ENCODE measurements around the gene METAP1. TPM values are rescaled to one million over a fixed set of nuclear protein-coding genes. Genes with fewer than 3 reads are reported as not detected.
"Not testable (repeated sequence)": the region's sequence is repeated elsewhere in the genome, so short reads cannot be mapped to it uniquely, and the experiment has no call there.

The METAP1 gene
- total RNA-seq, 4 donors from 2014 or later, result 33.4 to 43.1 (median 37.6) TPM

- intact Hi-C loops (cut with DNase I), result no loop called here
- TF ChIP-seq POLR2A (IDR thresholded peaks at IDR 0.05), result no peak
- no peak for TF ChIP-seq CTCF (IDR thresholded peaks at IDR 0.05)
- DNase-seq, result no peak
- 70 to 72% methylated on average over 5 of the region's 5 CpGs for WGBS, 2 donors
- H3K27ac ChIP-seq, result peak overlapping the region in 2 of 3 donors; percentile 7 to 57
- no peaks in the 10 kb centered on the region for H3K27me3 ChIP-seq
- no peaks in the 10 kb centered on the region for H3K9me3 ChIP-seq
- H3K36me3 ChIP-seq, result peaks cover 29 to 42% of the 10 kb centered on the region in 2 donors
- peaks cover 28 to 31% of the 10 kb centered on the region in 2 donors for H3K4me1 ChIP-seq
- no peak overlapping the region for H3K4me3 ChIP-seq (replicated peaks in 1 of 3)
These were observed 84.2 kb downstream of the METAP1 start for GRCh38 chr4:99079625-99080295.

- H3K4me3 ChIP-seq (replicated peaks in 1 of 3); H3K27me3 ChIP-seq; DNase-seq; H3K27ac ChIP-seq; H3K9me3 ChIP-seq; intact Hi-C loops (cut with DNase I): not testable (repeated sequence)
- 78 to 84% methylated on average over 6 of the region's 6 CpGs for WGBS, 2 donors
- Histone ChIP-seq H3K36me3 (peaks cover 34 to 42% of the 10 kb centered on the region in 2 donors), H3K4me1 (peaks cover 26 to 31% of the 10 kb centered on the region in 2 donors)
These were observed 85.3 kb downstream of the METAP1 start for GRCh38 chr4:99080869-99081268.

GRCh38 chr4:99082192-99082591, 86.7 kb downstream of the METAP1 start:
- no peak for TF ChIP-seq POLR2A (IDR thresholded peaks at IDR 0.05)
- no peak for TF ChIP-seq CTCF (IDR thresholded peaks at IDR 0.05)
- DNase-seq, result no peak
- Histone ChIP-seq H3K4me1 (peaks cover 17 to 20% of the 10 kb centered on the region in 2 donors), H3K9me3 (no peaks in the 10 kb centered on the region), H3K27ac (no peak overlapping the region), H3K4me3 (replicated peaks in 1 of 3) (no peak overlapping the region), H3K36me3 (peaks cover 34 to 42% of the 10 kb centered on the region in 2 donors), H3K27me3 (no peaks in the 10 kb centered on the region)
- intact Hi-C loops (cut with DNase I), result no loop called here
- 97% methylated on average over 5 of the region's 5 CpGs for WGBS, 2 donors

GRCh38 chr4:99084595-99084994, 89.1 kb downstream of the METAP1 start:
- no peak overlapping the region for H3K4me3 ChIP-seq (replicated peaks in 1 of 3)
- H3K36me3 ChIP-seq, result peaks cover 34 to 42% of the 10 kb centered on the region in 2 donors
- no peaks in the 10 kb centered on the region for H3K27me3 ChIP-seq
- intact Hi-C loops (cut with DNase I), result no loop called here
- H3K4me1 ChIP-seq, result peaks cover 2 to 8% of the 10 kb centered on the region in 2 donors
- TF ChIP-seq CTCF (IDR thresholded peaks at IDR 0.05), result no peak
- TF ChIP-seq POLR2A (IDR thresholded peaks at IDR 0.05), result no peak
- no peak for DNase-seq
- no peak overlapping the region for H3K27ac ChIP-seq
- WGBS, 2 donors, result 95 to 99% methylated on average over 2 of the region's 2 CpGs
- no peaks in the 10 kb centered on the region for H3K9me3 ChIP-seq

GRCh38 chr4:99088023-99088449, 92.5 kb downstream of the METAP1 start:
- TF ChIP-seq POLR2A (IDR thresholded peaks at IDR 0.05) (no peak), CTCF (IDR thresholded peaks at IDR 0.05) (no peak)
- H3K27ac ChIP-seq, result peak overlapping the region; percentile 78 to 99 (median 97)
- WGBS, 2 donors, result 4 to 5% methylated on average over 15 of the region's 15 CpGs
- intact Hi-C loops (cut with DNase I), result no loop called here
- no peaks in the 10 kb centered on the region for H3K27me3 ChIP-seq
- peaks cover 12 to 18% of the 10 kb centered on the region in 2 donors for H3K36me3 ChIP-seq
- peaks cover 13 to 25% of the 10 kb centered on the region in 2 donors for H3K4me1 ChIP-seq
- peak; percentile 81 to 82 for DNase-seq
- peak overlapping the region; percentile 72 to 93 (median 82) for H3K4me3 ChIP-seq (replicated peaks in 1 of 3)
- H3K9me3 ChIP-seq, result no peaks in the 10 kb centered on the region
